ENCODE measurements around the gene EPB41L4B.
"Not testable (repeated sequence)": the region's sequence is repeated elsewhere in the genome, so short reads cannot be mapped to it uniquely, and the experiment has no call there.

EPB41L4B gene

GRCh38 chr9:109242014-109242413, 78.8 kb downstream of the EPB41L4B start:
- peaks cover 18% of the 10 kb centered on the region for H3K27me3 Mint-ChIP-seq
- no peak overlapping the region for H3K27ac Mint-ChIP-seq
- H3K36me3 Mint-ChIP-seq, result no peaks in the 10 kb centered on the region
- H3K9me3 Mint-ChIP-seq (ENCODE audit: low read depth), result no peaks in the 10 kb centered on the region
- H3K4me3 Mint-ChIP-seq, result no peak overlapping the region
- no peaks in the 10 kb centered on the region for H3K4me1 Mint-ChIP-seq (ENCODE audit: low read depth)

DNA sequence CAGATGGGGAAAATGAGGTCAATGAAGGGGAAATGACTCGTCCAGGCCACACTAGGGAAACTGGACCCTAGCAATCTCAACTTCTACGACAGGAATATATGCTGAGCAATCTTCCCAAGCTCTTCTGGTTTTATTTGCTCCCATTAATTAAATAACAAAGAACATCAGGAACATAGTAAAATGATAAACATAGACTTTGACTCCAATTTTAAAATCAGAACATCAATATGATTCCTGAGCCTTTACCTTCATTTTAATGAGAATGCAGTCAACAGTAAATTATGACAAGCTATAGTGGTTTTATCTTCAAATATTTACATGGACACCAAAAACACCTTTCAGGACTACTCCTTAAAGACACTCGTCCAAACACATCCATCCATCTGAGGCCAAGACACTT, 79.7 kb downstream of the EPB41L4B start:
- H3K4me1 Mint-ChIP-seq (ENCODE audit: low read depth), result no peaks in the 10 kb centered on the region

GRCh38 chr9:109239240-109239639, 81.6 kb downstream of the EPB41L4B start:
- H3K4me3 Mint-ChIP-seq, result no peak overlapping the region
- H3K9me3 Mint-ChIP-seq (ENCODE audit: low read depth), result no peaks in the 10 kb centered on the region
- no peaks in the 10 kb centered on the region for H3K36me3 Mint-ChIP-seq
- H3K4me1 Mint-ChIP-seq (ENCODE audit: low read depth), result no peaks in the 10 kb centered on the region
- peaks cover 22% of the 10 kb centered on the region for H3K27me3 Mint-ChIP-seq
- no peak overlapping the region for H3K27ac Mint-ChIP-seq

More for the DNA sequence above, 79.7 kb downstream of the EPB41L4B start:
- Mint-ChIP-seq H3K27me3 (peaks cover 21% of the 10 kb centered on the region), H3K27ac (no peak overlapping the region), H3K9me3 (ENCODE audit: low read depth) (no peaks in the 10 kb centered on the region), H3K4me3 (no peak overlapping the region), H3K36me3 (no peaks in the 10 kb centered on the region)

- Mint-ChIP-seq H3K4me1 (ENCODE audit: low read depth) (no peaks in the 10 kb centered on the region), H3K4me3 (no peak overlapping the region), H3K27me3 (peaks cover 22% of the 10 kb centered on the region), H3K9me3 (ENCODE audit: low read depth) (no peaks in the 10 kb centered on the region), H3K36me3 (no peaks in the 10 kb centered on the region), H3K27ac (no peak overlapping the region)
These were observed 82.2 kb downstream of the EPB41L4B start for GRCh38 chr9:109238655-109239054.

- Mint-ChIP-seq H3K9me3 (ENCODE audit: low read depth) (no peaks in the 10 kb centered on the region), H3K27ac (no peak overlapping the region), H3K4me3 (no peak overlapping the region), H3K27me3 (peaks cover 18% of the 10 kb centered on the region), H3K36me3 (no peaks in the 10 kb centered on the region), H3K4me1 (ENCODE audit: low read depth) (no peaks in the 10 kb centered on the region)
These were observed 82.7 kb downstream of the EPB41L4B start for GRCh38 chr9:109238125-109238524.

DNA sequence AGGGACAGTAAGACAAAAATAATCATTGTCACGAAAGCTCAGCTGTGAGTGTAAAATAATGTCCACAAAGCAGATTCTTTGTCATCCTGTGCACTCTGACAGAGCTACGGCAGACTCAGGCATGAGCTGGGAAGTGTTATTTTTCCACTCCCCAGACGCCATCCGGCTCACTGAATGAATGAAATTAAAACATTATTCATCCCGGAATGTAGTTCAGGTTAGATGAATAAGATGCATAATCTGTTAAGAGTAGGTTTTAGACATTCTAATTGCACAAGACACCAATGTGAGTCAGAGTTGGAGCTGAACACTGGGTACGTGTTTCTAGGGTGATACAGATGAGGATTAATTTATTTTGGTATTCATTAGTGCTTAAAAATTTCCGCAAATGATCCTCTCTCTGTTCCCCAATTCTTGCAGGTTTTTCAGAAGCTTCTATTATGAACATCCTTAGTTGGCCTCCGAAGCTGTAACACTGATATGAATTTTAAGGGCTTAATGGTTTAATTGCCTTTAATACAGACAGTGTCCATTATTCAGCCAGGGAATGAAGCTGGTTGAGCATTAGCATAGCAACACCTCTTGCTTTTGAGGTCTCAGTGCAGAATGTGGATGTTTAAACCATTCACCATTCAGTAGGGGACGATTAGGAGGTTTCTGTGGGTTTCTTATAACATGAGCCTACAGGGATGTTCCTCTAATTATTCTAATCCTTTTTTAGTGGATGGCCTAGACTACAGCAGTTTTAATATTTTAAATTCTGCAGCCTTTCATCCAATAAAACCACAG, 88.2 kb downstream of the EPB41L4B start:
- no peaks in the 10 kb centered on the region for H3K4me1 Mint-ChIP-seq (ENCODE audit: low read depth)
- no peak overlapping the region for H3K27ac Mint-ChIP-seq
- no peaks in the 10 kb centered on the region for H3K36me3 Mint-ChIP-seq
- peaks cover 12% of the 10 kb centered on the region for H3K27me3 Mint-ChIP-seq
- H3K4me3 Mint-ChIP-seq, result no peak overlapping the region
- H3K9me3 Mint-ChIP-seq (ENCODE audit: low read depth), result no peaks in the 10 kb centered on the region

DNA sequence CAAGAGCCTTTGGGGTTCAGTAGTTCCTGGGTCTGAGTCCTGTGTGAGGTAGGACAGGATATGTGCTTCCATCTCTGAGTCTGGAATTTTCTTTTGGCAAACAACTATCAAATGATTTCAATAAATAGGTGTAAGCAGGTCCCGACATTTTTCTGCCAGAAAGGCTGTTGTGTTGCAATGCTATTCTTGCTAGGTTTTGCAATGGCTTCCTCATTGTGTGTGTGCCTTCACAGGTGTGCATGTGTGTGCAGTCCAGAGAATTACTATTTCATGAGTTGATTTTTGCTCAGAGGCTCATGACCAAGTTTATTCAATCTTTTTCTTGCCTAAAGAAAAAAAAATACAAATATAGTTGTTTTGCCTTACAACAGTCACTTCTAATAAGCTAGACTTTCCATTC, 89.3 kb downstream of the EPB41L4B start:
- Mint-ChIP-seq H3K4me1 (ENCODE audit: low read depth) (no peaks in the 10 kb centered on the region), H3K27ac (no peak overlapping the region), H3K9me3 (ENCODE audit: low read depth) (no peaks in the 10 kb centered on the region), H3K4me3 (no peak overlapping the region), H3K36me3 (no peaks in the 10 kb centered on the region), H3K27me3 (peaks cover 3% of the 10 kb centered on the region)

- Mint-ChIP-seq H3K4me3 (no peak overlapping the region), H3K27ac (no peak overlapping the region), H3K27me3 (peaks cover 1% of the 10 kb centered on the region), H3K9me3 (ENCODE audit: low read depth) (no peaks in the 10 kb centered on the region), H3K4me1 (ENCODE audit: low read depth) (no peaks in the 10 kb centered on the region), H3K36me3 (no peaks in the 10 kb centered on the region)
These were observed 90.6 kb downstream of the EPB41L4B start for GRCh38 chr9:109230277-109230676.

GRCh38 chr9:109229682-109230081, 91.2 kb downstream of the EPB41L4B start:
- H3K4me3 Mint-ChIP-seq, result no peak overlapping the region
- no peak overlapping the region for H3K27ac Mint-ChIP-seq
- H3K4me1 Mint-ChIP-seq (ENCODE audit: low read depth), result no peaks in the 10 kb centered on the region
- peaks cover 1% of the 10 kb centered on the region for H3K27me3 Mint-ChIP-seq
- no peaks in the 10 kb centered on the region for H3K36me3 Mint-ChIP-seq
- no peaks in the 10 kb centered on the region for H3K9me3 Mint-ChIP-seq (ENCODE audit: low read depth)

DNA sequence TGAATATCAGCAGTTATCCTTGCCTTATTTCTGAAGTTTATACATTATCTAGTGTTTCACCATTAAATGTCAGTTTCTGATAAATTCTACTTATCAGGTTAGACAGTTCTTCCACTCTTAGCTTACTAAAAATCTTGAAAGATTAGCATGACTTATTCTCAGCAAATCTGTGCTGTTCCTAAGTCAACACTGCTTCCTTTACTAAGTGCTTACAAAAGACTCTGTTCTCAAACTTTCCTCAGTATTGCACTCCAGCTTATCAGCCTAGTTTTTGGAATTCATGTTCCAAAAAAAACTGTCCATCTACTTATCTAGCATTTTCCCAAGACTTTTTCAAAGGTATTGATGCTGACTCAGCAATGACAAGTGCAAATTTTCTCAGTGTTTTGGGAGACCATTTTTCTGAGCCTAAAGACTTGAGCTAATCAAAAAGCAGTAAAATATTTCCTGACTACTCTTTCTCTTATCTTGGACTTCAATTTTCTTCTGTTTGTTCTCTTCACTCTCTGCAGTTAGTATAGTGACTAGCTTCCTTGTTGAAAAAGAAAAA, 92.7 kb downstream of the EPB41L4B start:
- no peak overlapping the region for H3K4me3 Mint-ChIP-seq
- H3K9me3 Mint-ChIP-seq (ENCODE audit: low read depth), result no peaks in the 10 kb centered on the region
- no peaks in the 10 kb centered on the region for H3K27me3 Mint-ChIP-seq

GRCh38 chr9:109225629-109226028, 95.2 kb downstream of the EPB41L4B start:
- Mint-ChIP-seq H3K27ac (no peak overlapping the region), H3K9me3 (ENCODE audit: low read depth) (no peaks in the 10 kb centered on the region), H3K36me3 (no peaks in the 10 kb centered on the region), H3K4me3 (no peak overlapping the region), H3K27me3 (no peaks in the 10 kb centered on the region), H3K4me1 (ENCODE audit: low read depth) (no peaks in the 10 kb centered on the region)

More for the DNA sequence above, 92.7 kb downstream of the EPB41L4B start:
- Mint-ChIP-seq H3K36me3 (no peaks in the 10 kb centered on the region), H3K4me1 (ENCODE audit: low read depth) (no peaks in the 10 kb centered on the region), H3K27ac (no peak overlapping the region)

DNA sequence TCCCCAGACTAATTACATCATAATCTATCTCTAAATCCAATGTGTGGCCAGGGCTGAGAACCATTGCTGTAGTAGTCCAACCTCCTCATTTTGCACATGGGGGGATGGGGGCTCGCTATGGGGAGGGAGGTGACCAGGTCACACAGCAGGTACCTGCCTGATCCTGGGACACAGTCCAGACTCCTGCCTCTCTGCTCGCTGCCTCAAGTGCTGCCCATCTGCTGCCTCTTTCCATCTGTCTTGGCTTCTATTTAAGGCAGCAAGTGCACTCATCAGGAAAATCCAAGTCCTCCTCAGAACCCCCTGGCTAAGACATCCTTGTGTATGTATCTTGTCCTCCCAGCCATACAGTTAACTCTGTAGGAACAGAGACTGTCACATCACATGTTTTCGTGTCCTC, 96.1 kb downstream of the EPB41L4B start:
- Mint-ChIP-seq H3K27ac (no peak overlapping the region), H3K27me3 (no peaks in the 10 kb centered on the region), H3K36me3 (no peaks in the 10 kb centered on the region), H3K4me3 (no peak overlapping the region), H3K9me3 (ENCODE audit: low read depth) (no peaks in the 10 kb centered on the region), H3K4me1 (ENCODE audit: low read depth) (no peaks in the 10 kb centered on the region)

- not testable (repeated sequence) for H3K4me3 Mint-ChIP-seq, H3K36me3 Mint-ChIP-seq
- peaks cover 12% of the 10 kb centered on the region for H3K27me3 Mint-ChIP-seq
These were observed 102.6 kb downstream of the EPB41L4B start for GRCh38 chr9:109218242-109218641.

GRCh38 chr9:109214414-109214813, 106.4 kb downstream of the EPB41L4B start:
- Mint-ChIP-seq H3K4me3 (no peak overlapping the region), H3K36me3 (no peaks in the 10 kb centered on the region), H3K27ac (no peak overlapping the region), H3K9me3 (ENCODE audit: low read depth) (no peaks in the 10 kb centered on the region), H3K4me1 (ENCODE audit: low read depth) (no peaks in the 10 kb centered on the region), H3K27me3 (peaks cover 16% of the 10 kb centered on the region)

More at GRCh38 chr9:109218242-109218641, 102.6 kb downstream of the EPB41L4B start:
- H3K27ac Mint-ChIP-seq; H3K9me3 Mint-ChIP-seq (ENCODE audit: low read depth); H3K4me1 Mint-ChIP-seq (ENCODE audit: low read depth): not testable (repeated sequence)

GRCh38 chr9:109213285-109214121, 107.4 kb downstream of the EPB41L4B start:
- Mint-ChIP-seq H3K27ac (no peak overlapping the region), H3K9me3 (ENCODE audit: low read depth) (no peaks in the 10 kb centered on the region), H3K4me1 (ENCODE audit: low read depth) (no peaks in the 10 kb centered on the region), H3K27me3 (peaks cover 13% of the 10 kb centered on the region), H3K36me3 (no peaks in the 10 kb centered on the region), H3K4me3 (no peak overlapping the region)
